ENCODE data around the gene CROCC2.

Gene CROCC2

DNA sequence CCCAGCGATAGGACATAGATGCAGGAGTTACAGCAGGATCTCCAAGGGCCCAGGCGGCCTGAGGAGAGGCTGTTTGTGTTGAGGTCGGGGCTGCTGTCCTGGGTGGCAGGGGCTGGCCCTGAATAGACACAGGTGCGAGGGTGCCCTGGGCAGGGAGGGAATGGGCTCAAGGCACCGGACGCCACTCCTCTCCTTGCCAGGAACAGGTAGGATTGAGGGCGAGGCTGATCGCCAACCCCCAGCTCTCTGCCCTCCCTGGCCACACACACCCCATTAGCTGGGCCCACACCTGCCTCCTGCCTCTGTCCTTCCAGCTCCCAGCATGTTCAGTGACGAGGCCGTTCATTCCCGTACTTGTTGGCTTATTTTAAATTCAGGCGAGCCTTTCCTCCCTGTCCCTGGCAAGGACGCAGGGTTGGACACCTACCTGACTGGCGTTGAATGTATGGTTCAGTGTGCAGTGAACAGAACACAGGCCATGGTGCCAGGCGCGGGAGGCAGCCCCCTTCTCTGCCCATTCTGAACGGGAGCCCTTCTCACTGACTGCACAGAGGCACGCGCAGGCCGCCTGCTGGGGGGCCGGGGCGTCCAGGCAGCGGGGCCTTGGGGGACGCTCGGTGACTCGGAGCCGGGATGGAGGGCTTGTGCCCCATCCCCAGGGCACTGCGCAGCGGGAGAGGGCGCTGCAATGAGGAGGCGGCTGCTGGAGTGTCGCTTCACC lies 51.0 kb downstream of the CROCC2 start:
- no peak overlapping the region for H3K4me3 ChIP-seq (ENCODE audit: low read depth, low read length)
- in situ Hi-C loops (cut with HindIII; ENCODE audit: low sequenced_read_pairs), result loop anchor here (5.0 kb wide), 1 partner anchor 65 kb away; no protein-coding TSS in a partner anchor
- DNase-seq (ENCODE audit: low read depth), result no peak
- TF ChIP-seq, protein P1, sequence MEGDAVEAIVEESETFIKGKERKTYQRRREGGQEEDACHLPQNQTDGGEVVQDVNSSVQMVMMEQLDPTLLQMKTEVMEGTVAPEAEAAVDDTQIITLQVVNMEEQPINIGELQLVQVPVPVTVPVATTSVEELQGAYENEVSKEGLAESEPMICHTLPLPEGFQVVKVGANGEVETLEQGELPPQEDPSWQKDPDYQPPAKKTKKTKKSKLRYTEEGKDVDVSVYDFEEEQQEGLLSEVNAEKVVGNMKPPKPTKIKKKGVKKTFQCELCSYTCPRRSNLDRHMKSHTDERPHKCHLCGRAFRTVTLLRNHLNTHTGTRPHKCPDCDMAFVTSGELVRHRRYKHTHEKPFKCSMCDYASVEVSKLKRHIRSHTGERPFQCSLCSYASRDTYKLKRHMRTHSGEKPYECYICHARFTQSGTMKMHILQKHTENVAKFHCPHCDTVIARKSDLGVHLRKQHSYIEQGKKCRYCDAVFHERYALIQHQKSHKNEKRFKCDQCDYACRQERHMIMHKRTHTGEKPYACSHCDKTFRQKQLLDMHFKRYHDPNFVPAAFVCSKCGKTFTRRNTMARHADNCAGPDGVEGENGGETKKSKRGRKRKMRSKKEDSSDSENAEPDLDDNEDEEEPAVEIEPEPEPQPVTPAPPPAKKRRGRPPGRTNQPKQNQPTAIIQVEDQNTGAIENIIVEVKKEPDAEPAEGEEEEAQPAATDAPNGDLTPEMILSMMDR (IDR thresholded peaks at IDR 0.05; ENCODE audit: low read depth, low read length, missing control alignments), result no peak

- H3K4me3 ChIP-seq (ENCODE audit: low read depth, low read length), result no peak overlapping the region
- DNase-seq (ENCODE audit: low read depth), result no peak
- in situ Hi-C loops (cut with HindIII; ENCODE audit: low sequenced_read_pairs), result loop anchor here (5.0 kb wide), 1 partner anchor 66 kb away; no protein-coding TSS in a partner anchor
- TF ChIP-seq, protein P1 (IDR thresholded peaks at IDR 0.05; ENCODE audit: low read depth, low read length, missing control alignments), result no peak
Measured at GRCh38 chr2:240957656-240958365, 51.7 kb downstream of the CROCC2 start.

DNA sequence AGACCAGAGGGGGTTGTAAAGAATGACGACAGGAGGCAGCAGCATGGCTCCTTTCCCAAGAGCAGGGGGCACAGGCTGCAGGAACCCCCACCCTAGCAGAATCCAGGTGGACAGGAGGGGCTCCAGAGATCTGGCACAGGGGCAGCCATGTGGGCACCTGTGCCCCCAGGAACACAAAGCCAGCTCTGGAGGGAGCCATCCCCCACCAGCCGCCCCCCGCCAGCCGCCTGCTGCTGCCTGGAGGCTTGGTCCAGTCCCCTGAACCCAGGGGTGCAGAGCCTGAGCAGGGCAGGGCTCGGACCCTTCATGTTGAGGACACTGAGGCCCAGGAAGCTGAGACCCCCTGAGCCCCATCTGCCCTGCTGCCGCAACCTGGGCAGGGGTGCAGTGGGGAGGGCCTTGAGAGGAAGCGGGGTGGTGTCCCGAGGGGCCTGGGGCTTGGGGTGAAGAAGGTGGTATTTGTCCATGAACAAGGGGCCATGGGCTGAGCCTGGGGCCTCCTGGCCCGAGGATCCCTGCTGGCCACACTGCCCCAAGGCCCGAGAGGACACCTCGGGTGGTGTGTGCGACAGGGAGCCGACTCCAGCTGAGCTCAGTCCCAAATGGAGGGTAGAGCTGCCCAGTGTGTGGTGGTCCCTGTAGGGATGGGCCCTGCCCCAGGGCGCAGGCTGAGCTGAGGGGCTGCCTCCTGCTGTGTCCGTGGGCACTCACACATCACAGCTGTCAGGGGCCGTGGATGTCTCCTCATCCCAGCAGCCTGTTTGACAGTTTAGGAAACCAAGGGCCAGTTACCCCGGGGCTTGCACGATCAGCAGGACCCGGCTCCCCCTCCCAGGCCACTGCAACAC lies 52.5 kb downstream of the CROCC2 start:
- no peak for DNase-seq (ENCODE audit: low read depth)
- in situ Hi-C loops (cut with HindIII; ENCODE audit: low sequenced_read_pairs), result loop anchor here (5.0 kb wide), 1 partner anchor 66 kb away; no protein-coding TSS in a partner anchor
- no peak overlapping the region for H3K4me3 ChIP-seq (ENCODE audit: low read depth, low read length)
- TF ChIP-seq, protein P1 (IDR thresholded peaks at IDR 0.05; ENCODE audit: low read depth, low read length, missing control alignments), result no peak

- H3K4me3 ChIP-seq (ENCODE audit: low read depth, low read length), result no peak overlapping the region
Measured at GRCh38 chr2:240959214-240959940, 53.2 kb downstream of the CROCC2 start.

DNA sequence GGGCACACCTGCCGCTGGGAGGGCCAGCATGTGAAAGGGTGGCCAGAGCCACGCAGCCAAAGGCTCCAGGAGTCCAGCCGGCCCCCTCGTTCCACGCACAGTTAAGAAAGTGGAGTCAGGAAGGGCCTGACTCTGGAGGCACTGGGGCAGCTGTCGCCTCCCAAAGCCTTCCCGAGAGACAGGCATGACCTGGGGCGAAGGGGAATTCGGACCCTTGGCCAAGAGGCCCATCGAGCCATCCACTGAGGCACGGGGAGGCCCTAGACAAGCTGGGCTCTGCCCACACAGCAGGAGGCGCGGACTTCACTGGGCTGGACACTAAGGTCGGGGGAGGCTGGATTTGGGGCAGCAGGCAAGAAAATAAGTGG lies 53.8 kb downstream of the CROCC2 start:
- TF ChIP-seq, protein P1 (IDR thresholded peaks at IDR 0.05; ENCODE audit: low read depth, low read length, missing control alignments), result no peak
- in situ Hi-C loops (cut with HindIII; ENCODE audit: low sequenced_read_pairs), result loop anchor here (5.0 kb wide), 1 partner anchor 68 kb away; no protein-coding TSS in a partner anchor
- DNase-seq (ENCODE audit: low read depth), result no peak
- H3K4me3 ChIP-seq (ENCODE audit: low read depth, low read length), result no peak overlapping the region

More at GRCh38 chr2:240959214-240959940, 53.2 kb downstream of the CROCC2 start:
- TF ChIP-seq, protein P1 (IDR thresholded peaks at IDR 0.05; ENCODE audit: low read depth, low read length, missing control alignments), result no peak
- in situ Hi-C loops (cut with HindIII; ENCODE audit: low sequenced_read_pairs), result loop anchor here (5.0 kb wide), 1 partner anchor 67 kb away; no protein-coding TSS in a partner anchor
- DNase-seq (ENCODE audit: low read depth), result no peak

Measured in astrocyte of the cerebellum (primary cell).